H9 (cell line): ENCODE measurements around the gene ABCA10. TPM values are rescaled to one million over a fixed set of nuclear protein-coding genes. Genes with fewer than 3 reads are reported as not detected.

Experiments
- DNase-seq: peaks from one replicate; pipeline ENCODE4 v3.0.0-alpha.2; 2017
- H2AFZ ChIP-seq: one replicate; pipeline ENCODE4 v1.6.1; 2013; ENCODE audit warnings: mild to moderate bottlenecking, low read length, control low read depth, moderate library complexity
- H2AK5ac ChIP-seq: 2 replicates; pipeline ENCODE4 v1.6.1; 2013; ENCODE audit warnings: low read length, control low read depth, mixed read lengths; ENCODE audit not compliant: insufficient read length
- H2BK120ac ChIP-seq: one replicate; pipeline ENCODE4 v1.6.1; 2013; ENCODE audit warnings: low read depth, mild to moderate bottlenecking, low read length, control low read depth, inconsistent platforms; ENCODE audit not compliant: poor library complexity, severe bottlenecking
- H2BK12ac ChIP-seq: 2 replicates; pipeline ENCODE4 v1.6.1; 2013; ENCODE audit warnings: low read length, control low read depth, mixed read lengths, low read depth; ENCODE audit not compliant: insufficient read length
- H2BK15ac ChIP-seq: 2 replicates; pipeline ENCODE4 v1.6.1; 2013; ENCODE audit warnings: low read depth, low read length, control low read depth
- H2BK20ac ChIP-seq: one replicate; pipeline ENCODE4 v1.6.1; 2013; ENCODE audit warnings: low read depth, mild to moderate bottlenecking, low read length, control low read depth, inconsistent platforms; ENCODE audit not compliant: poor library complexity, severe bottlenecking
- H2BK5ac ChIP-seq: 2 replicates; pipeline ENCODE4 v1.6.1; 2013; ENCODE audit warnings: low read length, control low read depth, mixed read lengths; ENCODE audit not compliant: insufficient read length
- H3K14ac ChIP-seq: 2 replicates; pipeline ENCODE4 v1.6.1; 2013; ENCODE audit warnings: low read length, control low read depth; ENCODE audit not compliant: insufficient read depth
- H3K18ac ChIP-seq: 2 replicates; pipeline ENCODE4 v1.6.1; 2013; ENCODE audit warnings: low read depth, mild to moderate bottlenecking, mixed read lengths, low read length, control low read depth; ENCODE audit not compliant: insufficient read length
- H3K23ac ChIP-seq: 2 replicates; pipeline ENCODE4 v1.6.1; 2013; ENCODE audit warnings: low read length, control low read depth, mixed read lengths, low read depth; ENCODE audit not compliant: insufficient read length
- H3K23me2 ChIP-seq: 2 replicates; pipeline ENCODE4 v1.6.1; 2013; ENCODE audit warnings: low read depth, mild to moderate bottlenecking, mixed read lengths, low read length, control low read depth; ENCODE audit not compliant: insufficient read length, poor library complexity, severe bottlenecking
- H3K27ac ChIP-seq: 2 replicates; pipeline ENCODE4 v1.5.1; 2013; ENCODE audit warnings: low read length, control low read depth, mixed read lengths, low read depth; ENCODE audit not compliant: insufficient read length
- H3K27me3 ChIP-seq: 2 replicates; pipeline ENCODE4 v1.6.1; 2013; ENCODE audit warnings: low read length, control low read depth, inconsistent platforms; ENCODE audit not compliant: insufficient read depth
- H3K4ac ChIP-seq: 2 replicates; pipeline ENCODE4 v1.6.1; 2013; ENCODE audit warnings: low read depth, mild to moderate bottlenecking, control low read depth, inconsistent platforms, low read length, moderate library complexity
- H3K4me1 ChIP-seq: 2 replicates; pipeline ENCODE4 v1.6.1; 2013; ENCODE audit warnings: low read length, control low read depth, inconsistent platforms; ENCODE audit not compliant: insufficient read depth
- H3K4me2 ChIP-seq: 2 replicates; pipeline ENCODE4 v1.6.1; 2013; ENCODE audit warnings: low read length, control low read depth, mixed read lengths; ENCODE audit not compliant: insufficient read length, insufficient read depth
- H3K56ac ChIP-seq: 2 replicates; pipeline ENCODE4 v1.6.1; 2013; ENCODE audit warnings: low read depth, mild to moderate bottlenecking, mixed read lengths, low read length, control low read depth; ENCODE audit not compliant: insufficient read length
- H3K79me1 ChIP-seq: 2 replicates; pipeline ENCODE4 v1.6.1; 2013; ENCODE audit warnings: low read depth, mild to moderate bottlenecking, moderate library complexity, low read length, control low read depth, inconsistent platforms; ENCODE audit not compliant: insufficient read depth, poor library complexity, severe bottlenecking
- H3K79me2 ChIP-seq: 2 replicates; pipeline ENCODE4 v1.6.1; 2013; ENCODE audit warnings: low read length, control low read depth, inconsistent platforms; ENCODE audit not compliant: insufficient read depth
- H3K9ac ChIP-seq: 2 replicates; pipeline ENCODE4 v1.6.1; 2013; ENCODE audit warnings: low read length, control low read depth, mixed read lengths; ENCODE audit not compliant: insufficient read length; ENCODE audit errors: extremely low read depth
- H3K9me3 ChIP-seq: one replicate; pipeline ENCODE4 v1.6.1; 2013; ENCODE audit warnings: low read depth, low read length, inconsistent platforms; ENCODE audit not compliant: control insufficient read depth
- H3T11ph ChIP-seq: one replicate; pipeline ENCODE4 v1.6.1; 2013; ENCODE audit warnings: mild to moderate bottlenecking, low read length, control low read depth, inconsistent platforms
- H4K20me1 ChIP-seq: one replicate; pipeline ENCODE4 v1.6.1; 2013; ENCODE audit not compliant: control insufficient read depth, insufficient read length, insufficient read depth
- H4K5ac ChIP-seq: 2 replicates; pipeline ENCODE4 v1.6.1; 2013; ENCODE audit warnings: low read depth, mild to moderate bottlenecking, mixed read lengths, low read length, control low read depth; ENCODE audit not compliant: insufficient read length
- H4K8ac ChIP-seq: replicated peaks from 2 replicates; pipeline ENCODE4 v1.6.1; 2013; ENCODE audit warnings: low read length, control low read depth, mixed read lengths, low read depth; ENCODE audit not compliant: insufficient read length
- H4K91ac ChIP-seq: 2 replicates; pipeline ENCODE4 v1.6.1; 2013; ENCODE audit warnings: low read depth, mild to moderate bottlenecking, moderate library complexity, mixed read lengths, low read length, control low read depth; ENCODE audit not compliant: insufficient read length
- H3K27ac Mint-ChIP-seq, 3 experiments: 2 replicates in 2 of 3; 3 replicates in 1 of 3; pipeline ENCODE4 v1.8.0; 2020 to 2021; ENCODE audit warnings: mixed read lengths in 3 of 3, mild to moderate bottlenecking in 1 of 3, moderate library complexity in 1 of 3
- H3K27me3 Mint-ChIP-seq: 2 replicates; pipeline ENCODE4 v1.8.0; 2021; ENCODE audit warnings: low read depth, mild to moderate bottlenecking, moderate library complexity, mixed read lengths
- H3K36me3 Mint-ChIP-seq, 3 experiments: 2 replicates in 2 of 3; 3 replicates in 1 of 3; pipeline ENCODE4 v1.8.0; 2020 to 2021; ENCODE audit warnings: low read depth in 3 of 3, mixed read lengths in 3 of 3; ENCODE audit not compliant: insufficient read depth in 1 of 3
- H3K4me1 Mint-ChIP-seq, 2 experiments: 2 replicates each; pipeline ENCODE4 v1.8.0; 2020; ENCODE audit warnings: mixed read lengths in 2 of 2
- H3K4me3 Mint-ChIP-seq, 2 experiments: 2 replicates in 1 of 2; 3 replicates in 1 of 2; pipeline ENCODE4 v1.8.0; 2020 to 2021; ENCODE audit warnings: mild to moderate bottlenecking in 2 of 2, mixed read lengths in 2 of 2, moderate library complexity in 1 of 2
- H3K9me3 Mint-ChIP-seq, 2 experiments: 2 replicates in 1 of 2; 3 replicates in 1 of 2; pipeline ENCODE4 v1.8.0; 2020; ENCODE audit warnings: mild to moderate bottlenecking in 2 of 2, mixed read lengths in 2 of 2, moderate library complexity in 1 of 2
- WGBS: extraction: QIAGEN DNeasy Blood & Tissue Kit; methylation state at CpG from one replicate; pipeline ENCODE4 v1.1.7; 2013; ENCODE audit warnings: missing lambda C conversion rate, low lambda C conversion rate, mixed read lengths; ENCODE audit not compliant: insufficient read length; ENCODE audit errors: extremely low coverage; 5-methylcytosine and 5-hydroxymethylcytosine counted together
- total RNA-seq: library from RNA; stranded (reverse); gene quantifications from 2 replicates; pipeline ENCODE4 v1.2.1, GENCODE V29; 2021
- TF ChIP-seq, protein P1 (sequence below): fragments of 200-600 bp; sonication (generic); conservative IDR thresholded peaks from 3 replicates; pipeline ENCODE4 v1.8.0; 2021; ENCODE audit warnings: antibody characterized with exemption, mild to moderate bottlenecking

ABCA10 gene
- total RNA-seq, 1 experiment from 2014 or later, result not detected

DNA sequence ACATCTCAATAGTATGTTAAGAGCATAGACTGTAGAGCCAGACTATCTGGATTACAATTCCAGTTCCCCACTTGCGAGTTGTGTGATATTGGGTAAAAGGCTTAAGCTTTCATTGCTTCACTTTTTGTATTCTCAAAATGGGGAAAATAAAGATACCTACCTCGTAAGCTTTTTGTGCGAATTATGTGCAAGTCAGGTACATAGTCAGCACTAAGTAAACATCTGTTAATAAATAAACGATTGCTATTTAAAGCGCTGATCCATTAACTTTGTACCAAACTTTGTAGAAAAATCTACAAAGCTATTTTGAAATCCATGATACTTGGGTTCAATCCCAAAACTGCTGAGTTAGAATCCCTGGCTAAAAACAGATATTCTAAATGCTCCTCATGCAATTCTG, 106.6 kb downstream of the ABCA10 start:
- Histone ChIP-seq H2BK5ac (no peak overlapping the region), H2BK15ac (no peak overlapping the region), H3K27me3 (no peaks in the 10 kb centered on the region), H3K9ac (no peak overlapping the region), H4K8ac (no peak overlapping the region), H4K5ac (no peak overlapping the region), H3K56ac (no peak overlapping the region), H3K4me1 (no peaks in the 10 kb centered on the region), H2AFZ (no peak overlapping the region), H3K23me2 (no peaks in the 10 kb centered on the region), H4K91ac (no peak overlapping the region), H3K27ac (no peak overlapping the region), H2BK20ac (no peak overlapping the region), H3K4me2 (no peak overlapping the region), H3K9me3 (no peaks in the 10 kb centered on the region), H3K4ac (no peak overlapping the region), H3K18ac (no peak overlapping the region), H3K23ac (no peak overlapping the region), H2BK120ac (no peak overlapping the region), H3K79me1 (no peaks in the 10 kb centered on the region), H4K20me1 (no peaks in the 10 kb centered on the region), H2BK12ac (no peak overlapping the region), H2AK5ac (no peak overlapping the region), H3K79me2 (no peaks in the 10 kb centered on the region), H3T11ph (no peak overlapping the region), H3K14ac (no peak overlapping the region)
- Mint-ChIP-seq H3K27me3 (no peaks in the 10 kb centered on the region), H3K4me3 (no peak overlapping the region), H3K4me1 (no peaks in the 10 kb centered on the region), H3K9me3 (no peaks in the 10 kb centered on the region), H3K27ac (no peak overlapping the region), H3K36me3 (no peaks in the 10 kb centered on the region)
- WGBS, result no CpG with 5 or more reads among the region's 5 CpGs
- TF ChIP-seq, protein P1, sequence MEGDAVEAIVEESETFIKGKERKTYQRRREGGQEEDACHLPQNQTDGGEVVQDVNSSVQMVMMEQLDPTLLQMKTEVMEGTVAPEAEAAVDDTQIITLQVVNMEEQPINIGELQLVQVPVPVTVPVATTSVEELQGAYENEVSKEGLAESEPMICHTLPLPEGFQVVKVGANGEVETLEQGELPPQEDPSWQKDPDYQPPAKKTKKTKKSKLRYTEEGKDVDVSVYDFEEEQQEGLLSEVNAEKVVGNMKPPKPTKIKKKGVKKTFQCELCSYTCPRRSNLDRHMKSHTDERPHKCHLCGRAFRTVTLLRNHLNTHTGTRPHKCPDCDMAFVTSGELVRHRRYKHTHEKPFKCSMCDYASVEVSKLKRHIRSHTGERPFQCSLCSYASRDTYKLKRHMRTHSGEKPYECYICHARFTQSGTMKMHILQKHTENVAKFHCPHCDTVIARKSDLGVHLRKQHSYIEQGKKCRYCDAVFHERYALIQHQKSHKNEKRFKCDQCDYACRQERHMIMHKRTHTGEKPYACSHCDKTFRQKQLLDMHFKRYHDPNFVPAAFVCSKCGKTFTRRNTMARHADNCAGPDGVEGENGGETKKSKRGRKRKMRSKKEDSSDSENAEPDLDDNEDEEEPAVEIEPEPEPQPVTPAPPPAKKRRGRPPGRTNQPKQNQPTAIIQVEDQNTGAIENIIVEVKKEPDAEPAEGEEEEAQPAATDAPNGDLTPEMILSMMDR, result no peak
- no peak for DNase-seq
